ENCODE results near the gene IRAK1.

Gene IRAK1

DNA sequence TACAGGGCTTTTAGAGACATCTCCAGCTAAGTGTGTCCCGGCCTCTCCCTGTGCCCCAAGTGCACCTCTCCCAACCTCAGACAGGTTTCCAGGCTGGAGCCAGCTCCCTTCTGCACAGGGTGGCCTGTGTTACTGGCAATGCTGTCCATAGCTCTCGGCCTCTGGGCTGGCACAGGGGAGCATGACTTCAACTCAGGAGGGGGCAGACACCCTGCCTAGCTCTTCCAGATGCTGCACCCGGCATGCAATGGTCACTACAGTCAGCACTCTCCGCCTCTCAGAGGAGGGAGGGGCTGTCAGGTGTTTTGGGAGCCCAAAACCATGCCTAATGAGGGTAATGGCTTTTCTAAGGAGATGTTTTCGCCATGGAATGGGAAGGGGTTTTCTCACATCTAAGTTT is 2.4 kb upstream of the IRAK1 start:
- H3K9me3 Mint-ChIP-seq = peaks cover 49% of the 10 kb centered on the region
- DNase-seq = no peak
- H3K4me1 Mint-ChIP-seq = peaks cover 67% of the 10 kb centered on the region
- TF ChIP-seq, protein P1, sequence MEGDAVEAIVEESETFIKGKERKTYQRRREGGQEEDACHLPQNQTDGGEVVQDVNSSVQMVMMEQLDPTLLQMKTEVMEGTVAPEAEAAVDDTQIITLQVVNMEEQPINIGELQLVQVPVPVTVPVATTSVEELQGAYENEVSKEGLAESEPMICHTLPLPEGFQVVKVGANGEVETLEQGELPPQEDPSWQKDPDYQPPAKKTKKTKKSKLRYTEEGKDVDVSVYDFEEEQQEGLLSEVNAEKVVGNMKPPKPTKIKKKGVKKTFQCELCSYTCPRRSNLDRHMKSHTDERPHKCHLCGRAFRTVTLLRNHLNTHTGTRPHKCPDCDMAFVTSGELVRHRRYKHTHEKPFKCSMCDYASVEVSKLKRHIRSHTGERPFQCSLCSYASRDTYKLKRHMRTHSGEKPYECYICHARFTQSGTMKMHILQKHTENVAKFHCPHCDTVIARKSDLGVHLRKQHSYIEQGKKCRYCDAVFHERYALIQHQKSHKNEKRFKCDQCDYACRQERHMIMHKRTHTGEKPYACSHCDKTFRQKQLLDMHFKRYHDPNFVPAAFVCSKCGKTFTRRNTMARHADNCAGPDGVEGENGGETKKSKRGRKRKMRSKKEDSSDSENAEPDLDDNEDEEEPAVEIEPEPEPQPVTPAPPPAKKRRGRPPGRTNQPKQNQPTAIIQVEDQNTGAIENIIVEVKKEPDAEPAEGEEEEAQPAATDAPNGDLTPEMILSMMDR (IDR thresholded peaks at IDR 0.05) = no peak
- H3K27me3 Mint-ChIP-seq (ENCODE audit: low read depth, poor library complexity) = no peaks in the 10 kb centered on the region
- H3K27ac Mint-ChIP-seq = peak overlapping the region; percentile 95
- H3K4me3 Mint-ChIP-seq = no peak overlapping the region
- no peaks in the 10 kb centered on the region for H3K36me3 Mint-ChIP-seq (ENCODE audit: low read depth)

DNA sequence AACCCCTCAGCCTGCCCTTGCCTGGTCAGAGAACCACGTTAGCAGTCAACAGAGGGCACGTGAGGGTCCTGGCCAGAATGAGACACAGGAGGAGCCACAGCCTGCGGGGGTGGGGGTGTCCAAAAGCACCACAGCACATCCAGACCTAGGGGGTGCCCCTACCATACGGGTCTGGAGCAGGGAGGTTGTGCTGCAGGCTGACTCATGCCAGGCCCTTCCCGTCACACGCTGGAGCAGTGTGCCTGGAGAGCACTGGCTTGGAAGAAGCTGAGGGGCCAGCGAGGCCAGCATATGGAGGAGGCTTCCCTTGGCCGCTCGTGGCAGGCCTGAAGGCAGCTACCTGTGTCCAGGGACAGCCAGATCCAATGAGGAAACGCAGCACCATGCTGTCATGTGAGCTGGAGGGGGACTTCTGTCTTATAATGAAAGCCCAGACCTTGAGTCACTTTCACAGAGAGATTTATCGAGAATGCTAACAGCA is 1.5 kb upstream of the IRAK1 start:
- peak overlapping the region; percentile 71 for H3K27ac Mint-ChIP-seq
- no peaks in the 10 kb centered on the region for H3K27me3 Mint-ChIP-seq (ENCODE audit: low read depth, poor library complexity)

DNA sequence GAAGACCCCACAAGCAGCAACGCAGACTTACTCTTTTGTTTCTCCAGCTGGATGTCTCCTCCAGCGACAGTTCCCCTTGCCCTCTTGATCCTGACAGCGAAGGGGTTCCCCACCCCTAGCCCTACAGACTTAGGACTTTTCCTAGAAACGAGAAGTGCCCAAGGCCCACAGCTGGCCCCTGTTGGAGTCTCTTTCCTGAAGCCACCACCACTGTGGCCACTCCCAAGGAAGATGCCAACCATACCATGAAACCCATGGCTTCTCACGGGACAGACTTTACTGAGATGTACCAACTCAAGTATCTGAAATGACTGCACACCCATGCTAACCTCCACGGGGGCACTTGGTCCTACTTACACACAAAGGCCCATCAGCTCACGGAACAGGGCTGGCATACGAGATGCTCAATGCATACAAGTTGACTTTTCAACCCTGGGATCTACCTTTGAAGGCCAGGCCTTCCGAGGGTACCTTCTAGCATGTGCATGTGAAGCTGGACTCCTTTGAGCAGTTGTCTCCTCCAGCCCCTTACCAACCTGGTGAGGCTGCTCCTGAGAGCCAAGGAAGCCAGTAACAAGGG is 924 bp upstream of the IRAK1 start:
- Mint-ChIP-seq H3K4me3 (peak overlapping the region; percentile 81), H3K27ac (peak overlapping the region; percentile 95), H3K9me3 (peaks cover 44% of the 10 kb centered on the region), H3K4me1 (peaks cover 56% of the 10 kb centered on the region), H3K36me3 (ENCODE audit: low read depth) (peaks cover 5% of the 10 kb centered on the region), H3K27me3 (ENCODE audit: low read depth, poor library complexity) (no peaks in the 10 kb centered on the region)
- TF ChIP-seq, protein P1 (IDR thresholded peaks at IDR 0.05) = no peak
- DNase-seq = no peak

More for the DNA sequence above, 1.5 kb upstream of the IRAK1 start:
- no peak for DNase-seq
- Mint-ChIP-seq H3K9me3 (peaks cover 43% of the 10 kb centered on the region), H3K4me1 (peaks cover 60% of the 10 kb centered on the region), H3K4me3 (no peak overlapping the region), H3K36me3 (ENCODE audit: low read depth) (no peaks in the 10 kb centered on the region)
- TF ChIP-seq, protein P1 (IDR thresholded peaks at IDR 0.05) = no peak

DNA sequence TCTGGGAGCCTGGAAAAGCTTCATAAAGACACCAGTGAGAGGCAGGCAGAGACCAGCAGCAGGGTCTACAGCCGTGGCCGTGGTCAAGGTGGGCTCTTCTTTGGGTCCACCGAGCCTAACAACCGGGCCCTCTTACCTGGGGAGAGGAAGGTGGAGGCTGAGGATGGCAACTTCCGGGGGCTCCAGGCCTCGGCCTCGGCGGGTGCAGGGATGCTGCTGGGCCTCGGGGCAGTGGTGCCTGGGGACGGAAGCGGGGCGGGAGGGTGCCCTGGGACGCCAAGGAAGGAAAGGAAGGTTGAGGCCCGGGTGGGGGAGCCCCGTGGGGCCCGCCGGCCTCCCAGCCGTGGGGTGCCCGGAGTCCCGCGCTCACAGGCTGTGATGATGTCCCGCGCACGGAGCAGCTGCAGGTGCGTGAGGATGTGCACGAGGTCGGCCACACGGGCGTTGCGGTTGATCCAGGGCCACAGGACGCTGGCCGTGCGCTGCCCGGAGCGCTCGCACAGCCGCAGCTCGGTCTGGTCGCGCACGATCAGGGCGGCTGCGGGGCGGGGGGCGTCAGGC is 561 bp downstream of the IRAK1 start:
- H3K9me3 Mint-ChIP-seq = peaks cover 47% of the 10 kb centered on the region
- TF ChIP-seq, protein P1 (IDR thresholded peaks at IDR 0.05) = no peak
- no peaks in the 10 kb centered on the region for H3K27me3 Mint-ChIP-seq (ENCODE audit: low read depth, poor library complexity)
- DNase-seq = peak; percentile 35
- no peak overlapping the region for H3K27ac Mint-ChIP-seq
- H3K4me1 Mint-ChIP-seq = peaks cover 41% of the 10 kb centered on the region
- H3K4me3 Mint-ChIP-seq = peak overlapping the region; percentile 81
- peaks cover 5% of the 10 kb centered on the region for H3K36me3 Mint-ChIP-seq (ENCODE audit: low read depth)

DNA sequence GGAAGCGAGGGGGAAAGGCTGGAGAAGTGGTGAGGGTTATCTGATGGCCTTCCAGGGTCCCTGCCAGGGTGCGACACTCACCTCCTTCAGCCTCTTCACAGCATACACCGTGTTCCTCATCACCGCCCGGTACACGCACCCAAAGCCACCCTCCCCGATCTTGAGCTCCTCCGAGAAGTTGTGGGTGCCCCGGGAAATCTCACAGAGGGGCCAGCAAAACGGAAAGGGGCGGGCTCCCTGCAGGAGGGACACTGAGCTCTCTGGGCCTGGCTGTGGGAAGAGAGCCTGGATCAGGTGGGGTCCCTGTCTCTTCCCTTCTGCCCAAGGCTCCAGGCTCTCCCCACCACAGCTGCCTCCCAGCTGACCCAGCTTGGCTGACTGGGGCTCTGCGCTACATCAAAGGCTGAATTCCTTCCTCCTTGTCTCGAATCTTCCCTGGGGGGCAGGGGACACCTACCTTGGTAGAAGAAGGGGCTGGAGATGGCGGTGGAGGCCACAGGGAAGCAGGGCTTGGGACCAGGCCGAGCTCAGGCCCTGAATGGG is 1.1 kb downstream of the IRAK1 start:
- H3K27me3 Mint-ChIP-seq (ENCODE audit: low read depth, poor library complexity) = no peaks in the 10 kb centered on the region
- no peak overlapping the region for H3K27ac Mint-ChIP-seq
- H3K9me3 Mint-ChIP-seq = peaks cover 44% of the 10 kb centered on the region
- no peak for DNase-seq
- TF ChIP-seq, protein P1 (IDR thresholded peaks at IDR 0.05) = no peak
- H3K36me3 Mint-ChIP-seq (ENCODE audit: low read depth) = peaks cover 5% of the 10 kb centered on the region
- peaks cover 37% of the 10 kb centered on the region for H3K4me1 Mint-ChIP-seq
- H3K4me3 Mint-ChIP-seq = peak overlapping the region; percentile 81

Measured in nephron progenitor cell (in vitro differentiated cells).